GM18951 (cell line): ENCODE data around the gene LTBP1.
"Not testable (repeated sequence)": the region's sequence is repeated elsewhere in the genome, so short reads cannot be mapped to it uniquely, and the experiment has no call there.

Experiments
- POLR2A ChIP-seq: IDR thresholded peaks from 4 replicates; pipeline ENCODE4 v1.6.1; 2011; ENCODE audit warnings: mild to moderate bottlenecking; ENCODE audit not compliant: insufficient read length, insufficient read depth; ENCODE audit errors: extremely low read depth
- in situ Hi-C: fragments of 300-500 bp; cut with MboI; formaldehyde crosslinking; loops from one replicate; pipeline ENCODE4 v1.12.0; 2022; ENCODE audit warnings: low sequenced_read_pairs, mixed read lengths, inconsistent platforms; ENCODE audit not compliant: unreplicated experiment

LTBP1 gene

GRCh38 chr2:33141476-33141875, 194.7 kb downstream of the LTBP1 start:
- in situ Hi-C loops, result no loop called here
- no peak for TF ChIP-seq POLR2A

GRCh38 chr2:33142810-33143209, 196.1 kb downstream of the LTBP1 start:
- no peak for TF ChIP-seq POLR2A
- in situ Hi-C loops, result no loop called here

- no peak for TF ChIP-seq POLR2A
- in situ Hi-C loops, result no loop called here
These were observed 197.5 kb downstream of the LTBP1 start for GRCh38 chr2:33144243-33144642.

GRCh38 chr2:33145459-33145858, 198.7 kb downstream of the LTBP1 start:
- in situ Hi-C loops, result no loop called here
- no peak for TF ChIP-seq POLR2A

- TF ChIP-seq POLR2A, result no peak
- in situ Hi-C loops, result no loop called here
These were observed 199.3 kb downstream of the LTBP1 start for GRCh38 chr2:33146102-33146501.

- in situ Hi-C loops, result no loop called here
- TF ChIP-seq POLR2A, result no peak
These were observed 206.3 kb downstream of the LTBP1 start for GRCh38 chr2:33153008-33153407.

- TF ChIP-seq POLR2A, result no peak
- in situ Hi-C loops, result no loop called here
These were observed 211.8 kb downstream of the LTBP1 start for GRCh38 chr2:33158482-33159003.

GRCh38 chr2:33160191-33160590, 213.4 kb downstream of the LTBP1 start:
- in situ Hi-C loops, result no loop called here

GRCh38 chr2:33166287-33166881, 219.6 kb downstream of the LTBP1 start:
- TF ChIP-seq POLR2A, result no peak
- in situ Hi-C loops, result no loop called here

More at GRCh38 chr2:33160191-33160590, 213.4 kb downstream of the LTBP1 start:
- TF ChIP-seq POLR2A, result no peak

- TF ChIP-seq POLR2A, result no peak
- in situ Hi-C loops, result no loop called here
These were observed 221.0 kb downstream of the LTBP1 start for GRCh38 chr2:33167622-33168245.

GRCh38 chr2:33168425-33168824, 221.7 kb downstream of the LTBP1 start:
- no peak for TF ChIP-seq POLR2A
- in situ Hi-C loops, result no loop called here

- TF ChIP-seq POLR2A, result no peak
These were observed 222.2 kb downstream of the LTBP1 start for GRCh38 chr2:33168922-33169321.

GRCh38 chr2:33170251-33170650, 223.5 kb downstream of the LTBP1 start:
- in situ Hi-C loops, result not testable (repeated sequence)

More at GRCh38 chr2:33168922-33169321, 222.2 kb downstream of the LTBP1 start:
- in situ Hi-C loops, result no loop called here

GRCh38 chr2:33177627-33178026, 230.9 kb downstream of the LTBP1 start:
- in situ Hi-C loops, result no loop called here
- TF ChIP-seq POLR2A, result no peak
